ENCODE results near the gene PRKAR1B. TPM values are rescaled to one million over a fixed set of nuclear protein-coding genes. Genes with fewer than 3 reads are reported as not detected.

PRKAR1B gene
- total RNA-seq, 2 experiments from 2014 or later: 22.5 to 41.6 TPM

DNA sequence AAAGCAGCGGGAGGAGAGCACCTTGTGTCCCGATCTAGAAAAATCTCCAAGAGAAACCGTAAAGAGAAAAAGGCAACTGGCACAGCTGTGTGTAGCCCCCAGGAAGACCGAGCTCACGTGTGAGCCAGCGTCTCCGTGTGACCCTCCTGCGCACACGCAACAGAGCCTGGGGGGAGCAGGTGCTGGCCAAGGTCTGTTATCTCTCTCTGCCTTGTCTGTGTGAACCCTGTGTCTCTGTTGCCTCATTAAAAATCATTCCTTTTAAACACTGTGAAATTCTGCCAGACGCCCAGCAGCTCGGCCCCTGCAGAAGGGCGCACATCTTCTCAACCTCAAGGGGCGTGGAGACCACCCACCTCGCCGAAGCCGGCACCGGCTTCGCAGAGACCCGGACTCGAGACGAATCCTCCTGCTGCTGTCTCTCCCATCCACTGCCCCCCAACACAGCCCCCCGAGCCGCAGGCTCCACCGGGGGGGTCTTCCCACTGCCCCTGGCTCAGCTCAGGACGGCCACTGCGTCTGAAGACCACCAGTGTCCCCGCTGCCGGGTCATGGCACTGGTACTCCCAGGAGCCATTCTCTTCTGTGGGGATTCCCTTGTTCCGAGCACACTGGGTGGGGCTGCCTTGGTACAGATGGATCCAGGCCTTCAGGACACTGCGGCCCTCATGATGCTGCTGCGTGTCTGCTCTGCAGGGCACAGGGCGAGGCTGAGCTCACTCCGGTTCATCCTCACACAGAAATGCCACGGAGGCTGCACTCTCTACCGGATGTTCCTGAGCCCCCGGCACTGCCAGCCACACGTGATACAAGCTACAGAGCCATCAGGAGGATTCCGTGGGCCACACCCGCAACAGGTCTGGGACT lies 94.9 kb downstream of the PRKAR1B start:
- TF ChIP-seq, protein P1, sequence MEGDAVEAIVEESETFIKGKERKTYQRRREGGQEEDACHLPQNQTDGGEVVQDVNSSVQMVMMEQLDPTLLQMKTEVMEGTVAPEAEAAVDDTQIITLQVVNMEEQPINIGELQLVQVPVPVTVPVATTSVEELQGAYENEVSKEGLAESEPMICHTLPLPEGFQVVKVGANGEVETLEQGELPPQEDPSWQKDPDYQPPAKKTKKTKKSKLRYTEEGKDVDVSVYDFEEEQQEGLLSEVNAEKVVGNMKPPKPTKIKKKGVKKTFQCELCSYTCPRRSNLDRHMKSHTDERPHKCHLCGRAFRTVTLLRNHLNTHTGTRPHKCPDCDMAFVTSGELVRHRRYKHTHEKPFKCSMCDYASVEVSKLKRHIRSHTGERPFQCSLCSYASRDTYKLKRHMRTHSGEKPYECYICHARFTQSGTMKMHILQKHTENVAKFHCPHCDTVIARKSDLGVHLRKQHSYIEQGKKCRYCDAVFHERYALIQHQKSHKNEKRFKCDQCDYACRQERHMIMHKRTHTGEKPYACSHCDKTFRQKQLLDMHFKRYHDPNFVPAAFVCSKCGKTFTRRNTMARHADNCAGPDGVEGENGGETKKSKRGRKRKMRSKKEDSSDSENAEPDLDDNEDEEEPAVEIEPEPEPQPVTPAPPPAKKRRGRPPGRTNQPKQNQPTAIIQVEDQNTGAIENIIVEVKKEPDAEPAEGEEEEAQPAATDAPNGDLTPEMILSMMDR (conservative IDR thresholded peaks at IDR 0.05; ENCODE audit: low read length): no peak
- TF ChIP-seq EZH2phosphoT487 (IDR thresholded peaks at IDR 0.05; ENCODE audit: borderline replicate concordance, low read depth, low read length): no peak
- Histone ChIP-seq H3K4me2 (ENCODE audit: low read length) (no peak overlapping the region), H3K9me3 (ENCODE audit: low read length) (no peaks in the 10 kb centered on the region), H2AFZ (ENCODE audit: low read length) (no peak overlapping the region), H3K4me1 (ENCODE audit: insufficient read depth, low read length, poor library complexity, severe bottlenecking) (no peaks in the 10 kb centered on the region), H3K4me3 (ENCODE audit: low read depth, low read length, poor library complexity, severe bottlenecking) (no peak overlapping the region), H4K20me1 (ENCODE audit: insufficient read depth, low read length) (no peaks in the 10 kb centered on the region), H3K36me3 (ENCODE audit: insufficient read depth, low read length) (no peaks in the 10 kb centered on the region), H3K27ac (ENCODE audit: low read depth, low read length, poor library complexity, severe bottlenecking) (no peak overlapping the region), H3K9me2 (ENCODE audit: insufficient read depth, low read length) (no peaks in the 10 kb centered on the region), H3K79me2 (ENCODE audit: insufficient read depth, low read depth, low read length) (no peaks in the 10 kb centered on the region)
- POLR2A ChIA-PET: interaction anchor here (0.6 kb wide), 1 partner anchor 1627 kb away, joined by 4 read pairs; no protein-coding TSS in a partner anchor
- CTCF ChIA-PET (ENCODE audit: unreplicated experiment): no interaction called here
- DNase-seq (ENCODE audit: low spot score): no peak
- BruUV-seq (replicated peaks): no TSS peak
- intact Hi-C loops (cut with micrococcal nuclease; ENCODE audit: unreplicated experiment): no loop called here

DNA sequence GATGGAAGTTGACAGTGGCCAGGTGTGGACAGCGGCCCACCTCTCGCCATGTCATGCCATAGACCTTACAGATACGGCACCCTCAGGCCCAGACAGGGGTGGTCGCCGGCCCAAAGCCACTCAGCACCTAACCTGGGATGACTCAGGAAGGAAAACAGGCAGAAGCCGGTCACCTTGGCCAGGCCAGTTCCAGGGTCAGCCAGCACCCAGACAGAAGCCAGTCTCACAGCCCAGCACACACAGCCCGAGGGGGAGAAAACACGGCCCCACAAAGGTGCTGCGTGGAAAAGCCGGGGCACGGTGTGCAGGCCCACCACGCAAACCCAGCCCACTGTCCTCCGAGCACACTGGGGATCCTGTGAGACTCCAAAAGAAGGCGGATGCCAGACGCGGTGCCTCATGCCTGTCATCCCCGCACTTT lies 95.8 kb downstream of the PRKAR1B start:
- TF ChIP-seq EZH2phosphoT487 (IDR thresholded peaks at IDR 0.05; ENCODE audit: borderline replicate concordance, low read depth, low read length): no peak
- TF ChIP-seq, protein P1 (conservative IDR thresholded peaks at IDR 0.05; ENCODE audit: low read length): no peak
- no peaks in the 10 kb centered on the region for H3K9me2 ChIP-seq (ENCODE audit: insufficient read depth, low read length)
- no peak overlapping the region for H3K27ac ChIP-seq (ENCODE audit: low read depth, low read length, poor library complexity, severe bottlenecking)
- no peak overlapping the region for H3K4me2 ChIP-seq (ENCODE audit: low read length)
- ChIA-PET POLR2A (no interaction called here), CTCF (ENCODE audit: unreplicated experiment) (interaction anchor here (0.6 kb wide), 1 partner anchor 18 kb away, joined by 3 read pairs; no protein-coding TSS in a partner anchor)
- intact Hi-C loops (cut with micrococcal nuclease; ENCODE audit: unreplicated experiment): no loop called here
- H3K79me2 ChIP-seq (ENCODE audit: insufficient read depth, low read depth, low read length): no peaks in the 10 kb centered on the region
- H3K36me3 ChIP-seq (ENCODE audit: insufficient read depth, low read length): no peaks in the 10 kb centered on the region
- H2AFZ ChIP-seq (ENCODE audit: low read length): no peak overlapping the region
- no peaks in the 10 kb centered on the region for H3K9me3 ChIP-seq (ENCODE audit: low read length)
- H3K4me1 ChIP-seq (ENCODE audit: insufficient read depth, low read length, poor library complexity, severe bottlenecking): no peaks in the 10 kb centered on the region
- no TSS peak for BruUV-seq (replicated peaks)
- H3K4me3 ChIP-seq (ENCODE audit: low read depth, low read length, poor library complexity, severe bottlenecking): no peak overlapping the region
- no peak for DNase-seq (ENCODE audit: low spot score)
- H4K20me1 ChIP-seq (ENCODE audit: insufficient read depth, low read length): no peaks in the 10 kb centered on the region

DNA sequence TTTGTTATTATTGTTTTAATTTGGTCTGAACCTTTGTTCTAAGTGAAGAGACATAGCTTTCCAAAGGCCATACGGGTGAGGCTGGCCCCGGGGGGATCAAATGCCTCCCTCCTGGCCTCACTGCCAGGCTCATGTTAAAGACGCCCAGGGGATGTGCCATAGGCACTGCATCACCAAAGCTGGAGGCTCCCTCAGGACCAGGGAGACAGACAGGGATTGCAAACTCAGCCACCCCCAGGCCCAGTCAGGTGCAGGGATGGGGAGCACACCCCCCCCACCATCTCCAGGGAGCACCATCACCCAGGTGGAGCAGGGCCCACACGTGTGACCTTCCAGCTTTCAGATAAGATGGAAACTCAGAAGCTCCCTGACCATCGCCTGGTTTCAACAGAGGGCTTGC lies 96.5 kb downstream of the PRKAR1B start:
- no TSS peak for BruUV-seq (replicated peaks)
- Histone ChIP-seq H3K4me3 (ENCODE audit: low read depth, low read length, poor library complexity, severe bottlenecking) (no peak overlapping the region), H3K36me3 (ENCODE audit: insufficient read depth, low read length) (no peaks in the 10 kb centered on the region), H4K20me1 (ENCODE audit: insufficient read depth, low read length) (no peaks in the 10 kb centered on the region), H2AFZ (ENCODE audit: low read length) (no peak overlapping the region), H3K9me2 (ENCODE audit: insufficient read depth, low read length) (no peaks in the 10 kb centered on the region), H3K9me3 (ENCODE audit: low read length) (no peaks in the 10 kb centered on the region), H3K27ac (ENCODE audit: low read depth, low read length, poor library complexity, severe bottlenecking) (no peak overlapping the region), H3K79me2 (ENCODE audit: insufficient read depth, low read depth, low read length) (no peaks in the 10 kb centered on the region), H3K4me1 (ENCODE audit: insufficient read depth, low read length, poor library complexity, severe bottlenecking) (no peaks in the 10 kb centered on the region), H3K4me2 (ENCODE audit: low read length) (no peak overlapping the region)
- no peak for DNase-seq (ENCODE audit: low spot score)
- POLR2A ChIA-PET: no interaction called here
- no peak for TF ChIP-seq EZH2phosphoT487 (IDR thresholded peaks at IDR 0.05; ENCODE audit: borderline replicate concordance, low read depth, low read length)
- TF ChIP-seq, protein P1 (conservative IDR thresholded peaks at IDR 0.05; ENCODE audit: low read length): no peak
- CTCF ChIA-PET (ENCODE audit: unreplicated experiment): interaction anchor here (0.6 kb wide), 1 partner anchor 17 kb away, joined by 3 read pairs; no protein-coding TSS in a partner anchor
- intact Hi-C loops (cut with micrococcal nuclease; ENCODE audit: unreplicated experiment): no loop called here
